Activated gamma-delta T cell (primary cell): ENCODE results near the gene MED12L.
"Not testable (repeated sequence)": the region's sequence is repeated elsewhere in the genome, so short reads cannot be mapped to it uniquely, and the experiment has no call there.

Experiments used
- DNase-seq: peaks from one replicate; lab custom pipeline; 2025; lab: John Stamatoyannopoulos, UW

Gene MED12L

DNA sequence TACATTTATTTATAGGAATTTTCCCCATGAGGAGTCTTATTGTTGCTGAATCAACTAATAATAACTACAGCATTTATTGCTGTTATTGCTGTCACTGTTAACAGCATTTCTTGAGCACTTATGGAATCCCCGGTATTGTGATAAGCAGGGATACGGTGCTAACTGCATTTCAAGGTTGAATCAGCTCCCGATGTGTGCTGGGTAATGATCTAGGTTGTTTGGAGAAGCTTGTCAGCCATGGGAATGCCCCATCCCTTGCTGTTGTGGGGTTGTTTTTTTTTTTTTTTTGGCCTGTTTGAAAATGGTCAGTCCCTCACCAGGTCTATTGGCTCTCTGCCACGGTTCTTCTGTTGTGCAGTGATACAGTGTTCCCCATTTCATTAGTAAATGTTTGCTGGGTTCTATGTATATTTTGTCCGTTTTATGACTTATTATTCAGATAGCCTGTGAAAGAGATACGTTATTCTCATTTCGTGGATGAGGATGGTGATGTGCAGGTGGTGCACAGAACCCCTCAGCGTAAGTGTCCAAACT lies 48.5 kb downstream of the MED12L start:
- DNase-seq, result no peak

DNA sequence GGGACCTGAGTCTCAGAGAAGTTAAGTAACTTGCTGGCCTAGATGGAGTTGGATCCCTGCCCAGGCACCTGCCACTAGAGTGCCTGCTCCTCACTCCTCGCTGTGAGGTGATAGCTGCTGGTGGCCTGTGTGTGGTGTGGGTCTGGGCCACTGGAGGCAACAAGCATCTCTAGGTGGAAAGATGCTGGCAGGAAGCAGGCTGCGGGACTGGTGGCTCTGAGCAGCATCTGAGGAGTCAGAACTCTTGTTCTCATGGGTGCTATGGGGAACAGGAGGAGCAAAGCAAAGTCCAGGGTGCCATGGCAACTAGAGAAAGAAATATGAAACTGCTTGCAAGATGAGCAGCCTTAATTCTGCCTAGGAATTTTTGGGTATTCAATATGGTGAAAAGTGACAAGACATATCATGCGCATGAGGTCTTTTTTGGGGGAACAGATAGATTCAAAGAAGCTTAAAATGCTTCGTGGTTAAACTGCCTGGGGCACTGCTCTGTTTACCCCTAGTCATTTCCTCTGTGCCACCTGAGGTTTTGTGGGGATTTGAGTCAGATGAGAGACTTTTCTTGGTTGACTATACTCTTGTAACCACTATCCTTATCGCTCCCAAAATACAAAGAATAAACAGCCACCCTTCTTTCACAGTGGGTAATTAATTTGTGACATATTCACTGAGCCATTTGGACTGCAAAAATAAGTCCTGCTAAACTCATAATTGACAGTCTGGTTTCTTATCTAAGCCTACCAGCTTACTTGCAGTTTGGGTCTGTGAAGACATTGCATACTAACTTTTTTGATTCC lies 50.3 kb downstream of the MED12L start:
- no peak for DNase-seq

DNA sequence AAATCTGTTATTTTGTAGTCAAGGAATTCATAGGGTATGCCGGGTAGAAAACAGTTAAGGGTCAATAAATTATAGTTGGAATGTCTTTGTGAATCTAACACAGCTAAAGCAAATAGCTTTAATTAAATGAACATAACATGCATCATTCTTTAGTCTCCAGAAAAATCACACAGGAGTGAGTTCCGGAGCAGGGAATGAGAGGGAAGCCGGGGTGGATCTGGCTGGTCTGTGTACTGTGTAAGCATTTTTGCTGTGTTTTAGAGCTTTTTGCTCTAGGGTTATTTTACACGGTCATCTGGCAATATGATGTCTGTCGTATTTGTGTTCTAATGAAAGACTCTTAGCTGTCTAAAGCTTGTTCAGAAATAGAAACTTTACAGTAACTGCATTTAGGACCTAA lies 57.5 kb downstream of the MED12L start:
- DNase-seq, result no peak

DNA sequence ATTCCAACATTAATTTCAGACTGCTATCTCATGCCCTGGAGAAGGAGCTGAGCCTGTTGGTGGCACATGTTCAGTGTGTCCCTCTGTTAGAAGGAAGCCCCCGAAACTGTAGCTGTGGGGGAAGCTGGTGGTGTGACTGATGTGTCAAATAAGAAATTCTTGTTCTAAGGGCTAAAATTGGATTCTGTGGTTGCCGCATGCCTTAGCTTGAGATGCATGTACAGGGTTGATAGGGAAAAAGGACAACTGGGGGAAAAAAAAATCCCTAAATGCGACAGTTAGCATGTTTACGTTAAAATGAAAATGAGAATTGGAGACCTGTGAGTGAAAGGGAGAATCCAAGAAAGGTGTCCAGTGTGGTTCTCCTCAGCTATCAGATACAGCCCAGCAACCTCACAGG lies 58.6 kb downstream of the MED12L start:
- no peak for DNase-seq

DNA sequence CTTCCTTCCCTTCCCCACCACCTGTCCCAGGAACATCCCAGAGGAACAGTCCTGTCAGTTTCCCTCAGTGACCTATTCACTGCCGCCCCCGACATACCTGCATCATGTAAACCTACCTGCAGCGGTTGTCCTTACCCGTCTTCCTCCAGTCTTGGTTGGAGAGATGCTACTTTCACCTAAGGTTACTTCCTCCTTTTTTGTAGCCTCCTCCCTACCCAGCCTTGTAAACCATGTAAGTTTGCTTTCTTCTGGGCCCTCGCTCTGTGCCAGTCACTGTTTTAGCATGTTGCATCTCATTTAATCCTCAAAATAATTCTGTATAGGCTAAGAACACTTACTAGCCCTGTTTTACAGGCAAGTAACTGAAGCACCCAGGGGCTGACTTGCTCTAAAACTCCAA lies 59.3 kb downstream of the MED12L start:
- no peak for DNase-seq

DNA sequence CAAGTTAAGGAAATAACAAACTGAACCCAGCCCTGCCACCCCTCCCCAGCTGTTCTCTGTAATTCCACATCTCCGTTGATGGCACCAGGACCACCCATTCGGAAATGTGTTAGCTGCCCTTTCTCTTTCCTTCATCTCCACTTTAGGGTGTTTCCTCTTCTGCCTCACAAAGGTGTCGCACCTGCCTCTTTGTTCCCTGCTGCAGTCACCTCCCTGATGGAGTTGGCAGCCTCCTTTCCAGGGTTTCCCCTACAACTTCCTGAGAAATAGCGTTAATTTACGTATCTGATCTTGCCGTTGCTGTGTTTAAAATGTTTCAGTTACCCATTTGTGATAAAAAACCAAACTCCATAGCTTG lies 60.2 kb downstream of the MED12L start:
- no peak for DNase-seq

DNA sequence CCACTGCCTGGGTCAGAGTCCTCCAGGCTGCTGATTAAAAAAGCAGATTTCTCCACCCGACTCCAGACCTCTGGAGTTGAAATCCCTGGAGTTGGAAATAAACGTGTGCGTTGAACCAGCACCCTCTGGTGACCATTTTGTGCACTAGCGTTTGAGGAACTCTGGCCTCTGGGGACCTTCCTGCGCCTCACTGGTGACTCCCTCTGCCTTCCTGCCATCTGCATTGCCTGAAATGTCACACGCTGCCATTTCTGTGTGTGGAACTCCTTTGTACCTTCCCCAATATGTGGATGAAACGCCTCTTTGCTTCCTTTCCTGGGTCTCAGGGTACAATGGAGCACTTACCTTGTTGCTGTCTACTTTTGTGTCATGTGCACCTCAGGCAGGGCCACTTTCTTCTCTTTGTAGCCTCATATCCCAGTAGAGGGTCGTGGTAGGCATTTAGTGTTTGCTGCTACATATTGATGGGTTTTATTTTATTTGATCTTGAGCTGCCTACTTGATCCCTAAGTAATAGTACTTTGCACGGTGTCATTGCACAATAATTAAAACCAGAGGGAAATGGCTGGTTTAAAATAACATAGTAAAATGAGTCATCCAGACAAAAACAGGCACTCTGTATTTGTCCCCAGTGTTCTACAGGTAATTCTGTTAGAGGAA lies 60.7 kb downstream of the MED12L start:
- no peak for DNase-seq

DNA sequence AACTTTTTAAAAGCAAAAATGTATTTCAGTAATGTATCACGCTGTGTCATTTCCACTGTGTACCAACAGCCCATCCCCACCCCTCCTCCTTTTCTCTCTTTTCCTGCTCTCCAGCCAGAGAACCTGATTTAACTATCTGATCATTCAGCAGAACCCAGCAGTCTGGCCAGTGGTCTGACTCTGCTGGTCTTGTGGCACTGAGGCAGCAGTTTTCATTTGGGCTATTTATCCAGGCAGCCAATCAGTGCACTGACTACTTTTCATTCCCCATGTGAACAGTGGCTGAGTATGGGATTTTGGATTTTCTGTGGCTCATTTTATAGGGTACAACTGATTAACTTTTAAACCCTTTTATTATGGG lies 61.2 kb downstream of the MED12L start:
- no peak for DNase-seq

DNA sequence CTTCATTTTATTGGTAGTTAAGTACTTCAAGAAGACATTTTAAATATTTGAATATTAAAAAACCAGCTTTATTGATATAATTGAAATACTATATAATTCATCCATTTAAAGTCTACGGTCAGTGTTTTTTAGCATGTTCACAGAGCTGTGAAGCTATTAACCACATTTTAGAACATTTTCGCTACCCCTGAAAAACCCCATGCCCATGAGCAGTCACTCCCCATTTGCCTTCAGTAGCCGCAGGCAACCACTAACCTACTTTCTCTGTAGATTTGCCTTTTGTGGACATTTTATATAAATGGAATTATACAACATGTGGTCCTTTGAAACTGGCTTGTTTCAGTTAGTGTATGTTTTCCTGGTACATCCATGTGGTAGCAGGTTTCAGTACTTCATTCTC lies 61.8 kb downstream of the MED12L start:
- DNase-seq, result no peak

DNA sequence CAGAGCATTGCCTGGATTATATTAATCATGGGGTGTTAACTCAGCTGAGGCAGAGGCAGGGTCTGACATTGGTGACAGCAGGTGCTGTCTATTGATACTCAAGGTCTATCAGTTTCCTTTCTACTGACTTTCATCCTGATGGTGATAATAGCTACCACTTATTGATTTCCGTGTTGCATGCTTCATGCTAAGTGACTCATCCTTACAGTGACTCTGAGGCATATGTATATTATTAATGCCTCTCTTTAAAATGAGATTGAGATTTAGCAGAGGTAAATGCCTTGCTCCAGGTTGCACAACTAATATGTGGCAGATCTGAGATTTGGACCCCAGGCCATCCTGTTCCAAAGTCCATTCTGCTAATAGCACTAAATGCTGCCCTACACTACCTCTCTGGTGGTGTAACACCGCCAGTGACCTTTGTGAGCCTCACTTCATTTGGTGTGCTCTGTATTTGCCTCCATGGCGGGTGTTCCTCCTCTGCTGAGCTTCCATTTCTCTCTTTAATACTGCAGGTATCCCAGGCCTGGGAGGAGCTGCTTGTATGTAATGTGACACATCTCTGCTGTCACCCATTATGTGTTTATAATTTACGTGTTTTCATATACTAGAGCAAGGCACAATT lies 67.1 kb downstream of the MED12L start:
- DNase-seq, result no peak

DNA sequence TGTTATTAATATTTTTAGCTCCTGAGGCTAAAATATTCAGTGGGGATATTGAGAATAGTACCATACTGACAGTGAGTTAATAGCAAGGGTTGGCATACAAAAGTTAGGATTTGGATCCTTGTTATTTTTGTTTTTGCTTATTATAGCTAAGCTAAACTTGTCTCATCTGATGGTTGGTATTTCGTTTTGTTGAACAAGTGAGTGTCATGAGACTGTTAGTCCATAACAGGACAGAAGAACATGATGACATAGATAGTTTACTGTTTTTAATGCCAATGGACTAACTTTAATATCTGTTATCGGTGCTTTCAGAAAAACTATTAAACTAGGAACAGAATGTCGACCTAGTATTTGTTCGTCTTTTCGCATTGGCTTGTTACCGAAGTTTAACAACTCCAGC lies 69.1 kb downstream of the MED12L start:
- DNase-seq, result no peak

DNA sequence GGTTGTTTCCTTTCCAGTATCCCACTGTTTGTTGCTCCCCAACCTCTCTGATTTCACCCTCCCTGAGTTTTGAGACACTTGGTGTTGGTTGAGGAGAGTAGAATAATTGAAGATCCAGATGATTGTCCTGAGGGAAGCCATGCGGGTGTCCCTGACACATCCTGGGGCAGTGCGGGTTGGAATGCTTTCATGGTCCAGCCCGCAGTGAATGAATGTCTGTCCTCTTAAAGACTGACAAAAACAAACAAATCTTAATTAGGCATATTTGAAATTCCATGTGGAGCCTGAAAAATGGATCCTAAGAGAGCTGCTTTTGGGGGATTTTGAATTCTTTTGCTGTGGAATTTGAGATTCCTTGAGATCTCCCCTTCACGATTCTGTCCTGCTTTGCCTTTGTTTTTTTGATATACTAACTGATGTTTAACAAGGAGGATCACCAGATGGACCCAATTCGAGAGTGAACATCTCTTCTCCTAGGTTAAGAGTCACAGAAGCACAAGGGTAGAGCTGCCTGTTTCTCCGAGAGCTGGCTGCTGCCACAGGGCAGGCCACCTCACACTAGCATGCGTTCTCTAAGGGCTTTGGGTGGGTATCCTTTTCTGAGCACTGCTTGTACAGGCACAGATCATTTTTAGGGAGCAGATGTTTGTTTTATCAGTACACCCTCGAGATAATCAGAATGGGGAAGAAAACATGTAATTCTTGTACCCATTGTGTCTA lies 70.1 kb downstream of the MED12L start:
- DNase-seq, result no peak

DNA sequence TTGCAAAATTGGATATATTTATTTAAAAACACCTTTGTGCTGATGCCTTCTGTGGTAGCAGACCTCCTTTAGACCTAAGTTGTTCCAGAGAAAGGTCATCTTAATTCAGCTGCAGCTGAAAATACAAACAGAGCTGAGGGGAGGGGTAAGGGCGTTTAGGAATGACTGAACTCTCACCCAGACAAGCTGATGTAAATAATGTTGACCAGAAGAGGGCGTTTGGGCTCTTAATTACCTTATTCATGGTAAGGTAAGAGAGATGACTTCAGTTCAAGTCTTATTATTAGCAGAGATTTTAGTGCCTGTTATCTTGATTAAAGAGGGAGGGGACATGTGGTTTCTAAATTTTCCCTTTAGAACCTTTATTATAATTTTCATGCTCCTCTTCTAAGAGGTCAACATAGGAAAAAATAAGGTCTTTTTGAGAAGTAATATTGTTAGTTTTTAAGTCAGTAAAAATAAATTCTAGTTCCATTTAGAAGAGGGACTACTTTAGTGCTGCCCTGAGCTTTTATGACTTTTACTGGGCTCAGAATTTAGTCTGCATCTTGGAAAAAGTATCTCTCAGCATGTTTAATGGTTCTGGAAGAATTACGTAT lies 71.3 kb downstream of the MED12L start:
- DNase-seq, result no peak

DNA sequence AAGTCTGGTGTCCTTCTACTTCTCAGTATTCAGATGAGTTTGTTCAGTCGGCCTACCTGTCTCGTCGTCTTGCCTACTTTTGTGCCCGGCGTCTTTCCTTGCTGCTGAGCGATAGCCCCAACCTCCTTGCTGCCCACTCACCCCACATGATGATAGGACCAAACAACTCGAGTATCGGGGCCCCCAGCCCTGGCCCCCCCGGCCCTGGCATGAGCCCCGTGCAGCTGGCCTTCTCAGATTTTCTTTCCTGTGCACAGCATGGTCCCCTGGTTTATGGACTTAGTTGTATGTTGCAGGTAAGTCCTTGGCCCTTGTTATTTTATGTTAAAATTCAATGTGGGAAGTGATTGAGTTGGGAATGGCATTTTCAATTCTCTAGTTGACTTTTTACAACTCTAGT lies 74.3 kb downstream of the MED12L start:
- no peak for DNase-seq

DNA sequence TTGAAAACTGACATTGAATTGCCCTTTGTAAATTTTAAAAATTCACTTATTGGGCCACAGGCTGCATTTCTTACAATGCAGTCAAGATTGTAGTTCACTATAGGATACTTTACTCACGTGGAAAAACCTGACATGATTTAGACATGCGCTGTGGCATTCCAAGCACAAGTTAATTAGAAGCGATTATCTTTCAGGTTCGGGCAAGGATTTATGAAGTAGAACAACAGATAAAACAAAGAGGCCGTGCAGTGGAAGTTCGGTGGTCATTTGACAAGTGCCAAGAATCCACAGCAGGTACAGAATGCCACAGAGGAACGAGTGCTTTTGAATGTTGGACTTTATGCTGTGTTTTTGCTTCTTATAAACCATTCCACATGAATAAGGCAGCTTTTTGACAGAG lies 79.8 kb downstream of the MED12L start:
- DNase-seq, result no peak

DNA sequence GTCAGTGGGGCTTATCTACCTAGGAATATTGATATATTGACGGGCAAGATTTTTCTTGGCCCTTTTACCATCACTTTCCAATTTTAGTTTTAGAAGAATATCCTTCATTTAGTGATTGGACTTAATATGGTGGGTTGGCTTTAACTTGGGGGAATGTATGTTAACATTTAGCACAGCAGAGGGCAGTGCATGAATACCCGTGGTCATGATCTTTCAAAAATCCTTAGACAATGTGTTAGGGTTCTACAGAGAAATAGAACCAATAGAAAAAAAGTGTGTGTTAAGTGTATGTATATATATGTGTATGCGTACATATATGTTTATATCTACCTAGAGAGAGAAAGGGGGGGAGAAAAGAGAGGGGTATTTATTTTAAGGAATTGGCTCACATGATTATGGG lies 80.7 kb downstream of the MED12L start:
- no peak for DNase-seq

DNA sequence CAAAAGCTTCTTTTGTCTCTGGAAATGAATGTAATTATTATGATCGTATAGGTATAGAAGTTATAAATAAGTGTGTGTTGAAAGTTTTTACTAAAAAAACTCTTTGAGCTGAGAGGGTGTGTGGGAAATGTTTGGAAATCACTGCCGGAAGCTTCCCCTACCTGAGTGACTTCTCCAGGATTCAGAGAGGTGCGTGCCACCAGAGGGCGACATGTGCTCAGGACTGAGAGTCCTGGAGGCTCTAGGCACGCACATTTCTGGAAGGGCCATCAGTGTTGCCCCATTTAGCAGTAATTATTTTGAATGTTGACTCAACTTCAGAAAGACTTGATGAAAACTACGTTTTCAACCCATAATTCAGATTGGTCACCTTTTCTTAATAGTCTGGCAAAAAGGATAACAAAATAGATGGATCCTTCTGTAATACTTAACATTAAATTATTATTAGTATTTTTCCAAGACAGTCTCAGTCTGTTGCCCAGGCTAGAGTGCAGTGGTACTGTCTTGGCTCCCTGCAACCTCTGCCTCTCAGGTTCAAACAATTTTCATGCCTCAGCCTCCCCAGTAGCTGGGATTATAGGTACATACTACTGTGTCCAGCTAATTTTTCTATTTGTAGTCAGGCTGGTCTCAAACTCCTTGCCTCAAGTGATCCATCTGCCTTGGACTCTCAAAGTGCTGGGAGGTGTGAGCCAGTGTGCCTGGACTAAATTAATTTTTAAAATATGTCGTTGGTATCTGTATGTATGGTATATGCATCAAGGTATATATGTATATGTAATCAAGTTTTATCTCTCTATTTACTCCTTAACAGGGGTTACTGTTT lies 83.0 kb downstream of the MED12L start:
- DNase-seq, result no peak

DNA sequence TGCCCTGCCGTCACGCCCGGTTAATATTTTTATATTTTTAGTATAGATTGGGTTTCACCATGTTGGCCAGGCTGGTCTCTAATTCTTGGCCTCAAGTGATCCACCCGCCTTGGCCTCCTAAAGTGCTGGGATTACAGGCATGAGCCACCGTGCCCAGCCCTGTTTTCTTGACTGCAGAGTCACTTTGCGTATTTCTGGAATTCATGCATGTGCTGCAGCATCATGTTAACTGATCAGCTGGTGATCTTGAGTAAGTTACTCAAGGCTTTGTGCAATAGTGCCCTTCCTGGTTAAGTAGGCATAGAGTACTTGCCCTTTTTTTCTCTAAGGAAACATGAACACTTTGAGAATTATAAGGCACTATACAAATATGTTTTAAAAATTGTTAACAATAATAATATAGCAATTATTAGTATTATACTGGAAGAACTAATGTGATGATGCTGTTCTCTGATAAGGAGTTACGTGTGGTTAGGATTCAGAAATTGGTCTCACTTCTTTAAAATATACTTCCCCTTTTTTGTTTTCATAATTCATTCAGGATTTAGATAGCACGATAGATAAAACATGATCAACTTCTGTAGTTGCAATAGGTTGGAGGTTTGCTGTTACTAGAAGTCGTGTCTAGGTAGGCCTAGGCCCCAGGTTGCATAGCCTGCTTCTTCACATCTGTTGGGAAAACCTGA lies 83.9 kb downstream of the MED12L start:
- DNase-seq, result no peak

DNA sequence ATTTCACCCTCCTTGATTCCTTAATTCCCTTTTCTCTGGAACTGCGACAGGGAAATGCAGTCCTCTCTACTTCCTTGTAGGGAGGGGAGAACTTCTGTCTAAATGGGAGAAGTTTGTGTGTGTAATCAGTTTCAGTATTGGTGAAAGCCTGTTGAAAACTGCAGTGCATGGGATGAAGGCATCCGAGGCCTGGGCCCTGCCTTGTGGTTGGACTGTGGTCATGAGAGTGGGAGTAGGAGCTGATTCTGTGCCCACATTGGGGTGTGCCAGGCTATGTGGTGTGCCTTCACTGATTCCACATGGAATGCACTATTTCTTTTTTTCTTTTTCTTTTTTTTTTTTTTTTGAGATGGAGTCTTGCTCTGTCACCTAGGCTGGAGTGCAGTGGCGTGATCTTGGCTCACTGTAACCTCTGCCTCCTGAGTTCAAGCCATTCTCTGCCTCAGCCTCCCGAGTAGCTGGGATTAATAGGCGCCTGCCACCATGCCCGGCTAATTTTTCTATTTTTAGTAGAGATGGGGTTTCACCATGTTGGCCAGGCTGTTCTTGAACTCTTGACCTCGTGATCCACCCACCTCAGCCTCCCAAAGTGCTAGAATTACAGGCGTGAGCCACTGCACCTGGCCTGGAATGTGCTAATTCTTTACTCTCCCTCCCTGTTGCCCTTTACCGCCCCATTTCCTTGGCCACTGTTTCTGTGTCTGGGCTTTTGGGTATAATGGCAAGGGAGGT lies 84.7 kb downstream of the MED12L start:
- not testable (repeated sequence) for DNase-seq
